SK-N-MC (cell line): ENCODE measurements around the gene MUC21.

Experiments
- EZH2 ChIP-seq: fragments of 200-600 bp; sonication (generic); IDR thresholded peaks from one replicate; pipeline ENCODE4 v1.6.1; 2017; ENCODE audit warnings: antibody characterized with exemption
- POLR2AphosphoS5 ChIP-seq: IDR thresholded peaks from 2 replicates; pipeline ENCODE4 v1.6.1; 2012; ENCODE audit warnings: mild to moderate bottlenecking, low read depth, low read length, borderline replicate concordance

GRCh38 chr6:31025595-31025994 is 42.1 kb downstream of the MUC21 start:
- TF ChIP-seq EZH2 (no peak), POLR2AphosphoS5 (no peak)
